ENCODE measurements around the gene MIDN.

MIDN gene

DNA sequence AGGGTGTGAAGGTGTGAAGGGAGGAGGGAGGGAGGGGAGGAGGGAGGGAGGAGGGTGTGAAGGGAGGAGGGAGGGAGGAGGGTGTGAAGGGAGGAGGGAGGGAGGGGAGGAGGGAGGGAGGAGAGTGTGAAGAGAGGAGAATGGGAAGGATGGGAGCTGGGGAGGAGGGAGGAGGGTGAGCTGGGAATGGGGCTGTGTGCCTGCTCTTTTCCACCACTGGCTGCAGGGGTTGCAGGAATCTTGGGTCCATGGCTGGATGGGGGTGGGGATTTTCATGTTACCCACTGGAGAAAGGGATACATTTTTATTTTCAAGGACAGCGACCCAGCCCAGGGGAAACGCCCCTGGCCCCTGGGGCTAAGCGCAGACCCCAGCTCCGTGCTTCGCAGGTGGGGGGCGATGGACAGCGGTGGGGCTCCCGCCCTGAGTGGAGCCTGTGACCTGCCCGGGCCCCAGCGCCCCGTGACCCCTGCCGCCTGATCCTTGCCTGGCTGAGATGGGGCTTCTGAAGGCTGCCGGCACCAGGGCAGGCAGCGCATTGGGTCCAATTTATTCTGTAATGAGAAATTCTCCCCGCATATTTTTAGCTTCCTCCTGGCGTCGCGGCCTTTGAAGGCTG lies 34.3 kb downstream of the MIDN start:
- ATAC-seq (no peak), DNase-seq (no peak)

DNA sequence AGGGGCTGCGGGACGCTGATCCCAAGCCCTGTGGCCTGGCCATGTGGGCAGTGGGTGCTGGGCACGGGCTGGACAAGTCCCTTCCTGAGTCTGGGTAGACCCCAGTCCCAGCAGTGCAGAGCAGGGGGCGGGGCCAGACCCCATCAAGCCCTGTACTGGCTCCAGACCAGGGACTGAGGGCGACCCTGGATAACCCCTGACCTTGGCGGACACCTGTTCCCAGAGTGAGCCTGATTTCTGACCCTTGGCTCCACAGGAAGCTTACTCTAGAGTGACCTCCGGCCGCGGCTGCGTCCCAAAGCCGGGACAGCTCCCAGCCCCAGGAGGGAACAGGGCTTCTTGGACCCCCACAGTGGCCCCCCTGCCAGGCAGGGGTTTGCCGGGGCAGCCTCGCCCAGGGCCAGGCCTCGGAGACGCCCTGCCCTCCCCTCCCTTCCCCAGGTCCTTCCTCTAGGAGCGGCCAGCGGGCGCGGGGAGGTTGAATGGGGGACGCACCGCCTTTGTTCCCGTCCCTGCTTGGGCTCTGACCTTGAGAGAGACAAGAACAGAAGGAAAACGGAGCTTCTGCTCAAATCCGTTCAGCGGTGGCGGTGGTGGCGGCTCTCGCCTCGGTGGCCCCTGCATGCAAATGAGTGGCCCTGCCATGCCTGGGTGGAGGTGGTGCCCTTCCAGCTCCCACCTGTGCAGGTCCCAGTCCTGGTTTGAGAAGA lies 35.0 kb downstream of the MIDN start:
- no peak for DNase-seq
- ATAC-seq = no peak

DNA sequence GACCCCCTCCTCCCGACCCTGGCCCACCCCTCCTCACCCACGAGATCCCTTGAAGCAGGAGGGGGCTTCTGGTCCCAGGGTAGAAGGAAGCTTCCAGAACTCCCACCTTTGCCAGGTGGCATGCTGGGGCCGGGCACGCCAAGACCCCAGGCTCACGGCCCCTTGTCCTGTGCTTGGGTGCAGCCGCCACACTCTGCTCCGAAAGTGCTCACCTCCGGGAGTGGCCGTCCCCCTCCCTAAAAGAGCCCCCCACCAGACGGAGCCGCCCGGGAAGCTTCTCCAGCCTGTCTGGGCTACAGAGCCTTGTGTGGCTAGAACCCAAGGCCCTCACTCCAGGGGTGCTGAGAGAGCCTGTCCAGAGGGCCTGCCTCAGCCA lies 35.5 kb downstream of the MIDN start:
- ATAC-seq = no peak
- DNase-seq = no peak

DNA sequence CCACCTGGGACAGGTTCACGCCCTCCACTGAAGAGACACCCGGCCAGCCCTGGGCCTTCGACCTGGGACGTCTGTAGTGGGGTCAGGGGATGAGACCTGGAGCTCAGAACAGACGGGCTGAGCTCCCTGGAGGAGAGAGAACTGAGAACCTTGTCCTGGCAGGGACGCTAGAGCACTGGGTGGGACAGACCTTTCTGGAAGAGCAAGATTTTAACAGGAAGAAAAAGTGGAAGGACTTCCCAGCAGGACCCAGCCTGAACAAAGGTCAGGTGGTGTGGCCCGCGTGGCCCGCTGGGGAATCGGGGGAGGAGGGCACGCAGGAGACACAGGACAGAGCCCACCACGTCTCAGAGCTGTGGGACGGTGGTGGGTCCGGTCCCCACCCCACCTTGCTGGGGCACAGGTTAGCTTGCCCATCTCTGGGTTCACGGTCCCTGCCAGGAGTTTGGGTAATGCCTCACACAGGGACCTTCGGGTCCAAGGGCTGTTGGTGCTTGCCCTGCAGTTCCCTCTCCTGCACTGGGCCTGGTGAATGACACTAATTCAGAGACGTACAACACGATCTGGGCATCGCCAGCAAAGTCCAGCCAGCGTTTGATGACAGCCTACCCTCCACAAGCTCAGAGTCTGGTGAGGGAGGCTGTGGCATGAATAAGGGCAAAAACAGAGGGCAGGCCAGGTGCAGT lies 36.1 kb downstream of the MIDN start:
- ATAC-seq = no peak
- DNase-seq = no peak

DNA sequence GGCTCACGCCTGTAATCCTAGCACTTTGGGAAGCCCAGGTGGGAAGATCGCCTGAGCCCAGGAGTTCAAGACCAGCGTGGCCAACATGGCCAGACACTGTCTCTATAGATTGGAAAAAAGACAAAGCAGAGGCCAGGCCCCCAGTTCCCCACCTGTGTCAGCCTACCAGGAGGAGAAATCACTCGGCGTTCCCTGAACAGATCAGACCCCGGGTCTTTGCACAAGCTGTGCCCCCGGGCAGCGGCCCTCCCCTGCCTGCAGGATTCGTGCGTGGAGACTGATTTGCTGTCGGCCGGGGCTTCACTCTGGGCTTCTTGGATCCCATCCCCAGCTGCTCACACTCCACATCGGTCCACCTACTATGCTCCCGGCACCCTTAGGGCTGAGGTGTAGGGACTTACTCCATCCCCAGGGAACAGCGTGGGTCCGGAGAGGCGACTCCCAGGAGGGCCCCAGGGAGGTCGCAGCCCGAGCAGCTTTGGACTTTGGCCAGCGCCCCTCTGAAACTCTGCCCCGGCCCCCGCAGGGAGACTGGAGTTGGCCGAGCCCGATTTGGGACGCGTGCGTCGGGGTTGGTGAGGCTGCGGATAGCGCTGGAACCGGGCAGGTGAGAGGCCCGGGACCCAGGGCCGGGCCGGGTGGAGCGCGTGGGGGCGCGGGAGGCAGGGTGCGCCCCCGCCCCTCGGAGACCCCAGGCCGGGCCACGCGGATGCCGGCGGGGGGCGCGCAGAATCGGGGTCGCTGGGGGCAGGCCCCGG lies 36.8 kb downstream of the MIDN start:
- no peak for DNase-seq
- no peak for ATAC-seq

DNA sequence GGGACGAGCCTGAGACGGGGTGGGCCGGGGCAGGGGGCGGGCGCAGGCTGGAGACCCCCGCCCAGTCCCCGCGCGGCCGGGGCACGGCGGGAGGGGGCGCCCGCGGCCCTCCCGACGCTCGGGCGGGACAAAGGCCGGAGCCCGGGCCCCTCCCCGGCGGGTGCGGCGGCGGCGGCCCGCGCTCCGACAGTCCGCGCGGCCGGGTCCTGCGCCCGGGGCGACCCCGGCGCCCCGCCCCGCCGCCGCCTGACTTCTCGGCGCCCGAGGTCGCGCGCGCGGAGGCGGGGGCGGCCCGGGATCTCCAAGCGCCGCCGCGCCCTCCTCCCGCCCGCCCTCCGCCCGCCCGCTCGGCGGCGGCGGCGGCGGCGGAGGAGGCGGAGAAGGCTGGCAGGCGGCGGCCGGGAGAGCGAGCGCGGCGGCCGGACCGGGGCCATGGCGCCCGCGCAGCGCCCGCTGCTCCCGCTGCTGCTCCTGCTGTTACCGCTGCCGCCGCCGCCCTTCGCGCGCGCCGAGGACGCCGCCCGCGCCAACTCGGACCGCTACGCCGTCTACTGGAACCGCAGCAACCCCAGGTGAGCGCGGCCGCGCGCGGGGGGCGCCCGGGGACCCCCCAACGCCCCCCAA lies 37.5 kb downstream of the MIDN start, which contains the start of gene EFNA2:
EFNA2 (plus strand) TSS at position 137 of the 624 bp plus-strand sequence; CDS start at position 433, 296 bp downstream.
- ATAC-seq = no peak
- DNase-seq = no peak

DNA sequence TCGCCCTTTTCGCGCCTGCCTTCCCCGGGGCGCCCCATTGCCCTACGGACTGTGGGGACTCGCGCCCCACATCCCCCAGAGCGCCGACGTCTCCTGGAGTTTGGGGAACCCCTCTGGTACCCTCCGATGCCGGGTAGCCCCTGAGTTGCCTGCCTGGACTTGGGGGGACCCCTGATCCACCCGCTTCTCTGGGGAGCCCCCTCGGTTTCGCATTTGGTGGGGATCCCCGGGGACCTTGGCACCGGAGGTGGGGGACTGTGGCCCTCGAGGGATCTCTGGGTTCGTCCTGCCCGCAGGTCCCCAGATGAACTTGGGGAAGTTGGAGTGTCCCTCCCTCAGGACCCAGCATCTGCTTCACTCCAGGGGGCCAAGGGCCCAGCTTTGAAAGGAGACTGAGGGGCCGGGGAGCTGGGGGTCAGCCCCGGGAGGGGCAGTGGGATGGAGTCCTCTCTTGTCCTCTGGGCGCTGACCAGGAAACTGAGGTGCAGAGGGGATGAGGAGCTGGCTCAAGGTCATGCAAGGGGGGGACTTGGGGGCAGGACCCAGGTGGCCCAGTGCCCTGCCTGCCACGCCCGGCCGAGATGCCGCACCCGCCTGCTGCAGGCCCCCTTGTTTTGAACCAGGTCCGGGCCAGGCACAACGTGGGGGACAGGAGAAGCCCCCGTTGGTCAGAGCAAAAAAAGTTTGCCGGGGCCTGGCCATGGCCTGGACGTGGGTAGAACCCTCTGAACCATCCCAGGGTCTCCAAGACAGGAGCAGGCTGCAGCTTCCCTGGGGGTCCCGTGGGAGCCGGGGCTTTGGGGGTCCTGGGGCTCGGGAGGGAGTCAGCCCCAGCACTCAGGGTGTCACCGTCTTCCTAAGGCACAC lies 38.3 kb downstream of the MIDN start:
- ATAC-seq (no peak), DNase-seq (no peak)

DNA sequence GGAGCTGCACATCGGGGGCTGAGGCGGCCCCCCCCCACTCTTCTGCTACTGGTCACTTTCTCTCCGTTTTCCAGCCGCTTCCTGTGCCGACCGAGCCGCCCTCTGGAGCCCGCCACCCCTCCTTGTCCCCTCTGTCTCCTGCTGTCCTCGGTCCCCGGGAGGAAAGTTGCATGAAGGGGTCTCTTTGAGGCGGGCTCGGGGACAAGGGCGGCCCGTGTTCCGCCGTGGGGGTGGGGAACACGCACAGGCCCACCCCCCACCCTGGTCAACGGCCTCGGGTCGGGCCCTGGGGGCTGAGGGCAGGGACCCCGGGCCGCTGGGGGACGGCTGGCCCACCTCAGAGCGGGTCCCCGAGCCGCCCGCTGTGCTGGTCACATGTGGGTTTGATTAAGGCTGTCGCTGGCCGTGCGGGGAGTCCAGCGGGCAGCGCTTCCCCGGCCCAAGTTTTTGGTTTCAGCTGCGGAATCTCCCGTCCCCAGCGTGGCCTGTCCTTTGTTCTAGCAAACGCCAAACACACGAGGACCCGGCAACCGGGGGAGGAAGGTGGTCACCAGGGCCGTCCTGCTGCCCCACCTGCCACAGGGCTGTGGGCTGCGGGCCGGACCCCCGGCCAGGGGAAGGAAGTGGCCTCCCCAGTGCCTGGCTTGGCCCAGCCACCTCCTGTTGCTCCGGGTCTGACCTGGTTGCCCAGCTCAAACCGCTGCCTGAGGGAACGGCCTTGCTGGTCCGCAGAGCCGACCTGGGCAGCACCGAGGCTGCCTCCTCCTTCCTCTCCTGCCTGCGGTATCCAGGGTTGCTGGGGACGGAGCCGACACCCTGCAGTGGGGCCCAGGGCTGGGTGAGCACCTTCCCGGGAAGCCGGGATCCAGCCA lies 39.2 kb downstream of the MIDN start:
- ATAC-seq = no peak
- DNase-seq = no peak

DNA sequence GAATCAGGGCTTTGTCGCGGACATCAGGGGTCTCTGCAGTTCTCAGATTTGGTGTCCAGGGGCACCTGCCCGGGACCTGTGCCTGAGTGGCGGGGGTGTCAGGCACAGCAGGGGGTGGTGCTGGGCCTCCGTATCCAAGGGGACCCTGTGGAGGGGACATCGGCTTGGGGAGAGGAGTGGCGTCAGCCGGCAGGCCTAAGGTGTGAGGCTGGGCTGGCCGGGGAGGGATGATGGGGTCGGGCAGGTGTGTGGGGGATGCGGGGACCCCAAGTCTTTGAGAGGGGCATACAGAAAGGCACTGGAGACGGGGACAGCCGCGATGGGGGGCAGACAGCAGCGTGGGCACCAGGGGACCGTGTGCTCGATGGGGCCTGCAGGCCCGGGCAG lies 39.8 kb downstream of the MIDN start:
- DNase-seq (no peak), ATAC-seq (no peak)

DNA sequence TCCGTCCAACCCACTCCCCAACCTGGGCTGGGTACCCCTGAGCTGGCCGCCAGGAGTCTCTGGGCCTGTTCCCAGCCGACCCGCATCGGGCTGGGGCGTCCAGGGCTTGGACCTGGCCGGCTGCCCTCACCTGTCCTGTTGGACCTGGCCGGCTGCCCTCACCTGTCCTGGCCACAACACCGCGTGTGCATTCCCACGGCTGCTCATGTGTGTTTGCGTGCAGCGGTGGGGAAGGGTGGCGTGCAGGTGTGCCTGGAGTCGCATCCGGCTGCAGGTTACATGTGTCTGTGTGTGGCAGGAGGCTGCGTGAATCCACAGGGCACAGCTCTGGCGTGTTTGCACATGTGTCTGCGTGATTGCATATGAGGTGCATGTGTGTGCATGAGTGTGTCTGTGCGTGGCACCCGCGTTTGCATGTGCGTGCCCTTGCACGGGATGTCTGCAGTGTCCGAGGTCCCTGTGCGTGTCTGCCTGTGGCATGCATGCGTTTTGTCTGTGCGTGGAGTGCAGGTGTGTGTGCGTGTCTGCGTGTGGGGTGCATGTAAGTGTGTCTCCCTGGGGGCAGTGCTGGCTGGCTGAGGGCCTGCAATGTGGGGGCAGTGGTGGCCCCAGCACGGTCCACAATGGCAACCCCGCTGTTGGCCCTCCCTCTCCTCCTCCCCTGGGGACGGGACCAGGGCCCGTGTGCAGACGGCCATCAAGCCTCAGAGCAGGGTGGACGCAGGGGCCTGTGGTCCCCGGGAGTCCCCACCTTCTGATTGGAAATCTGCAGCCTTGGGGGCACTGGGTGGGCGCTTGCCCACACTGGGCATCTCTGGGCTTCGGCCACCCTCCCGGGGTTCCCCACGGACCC lies 40.7 kb downstream of the MIDN start:
- DNase-seq (no peak), ATAC-seq (peak; percentile 12)

DNA sequence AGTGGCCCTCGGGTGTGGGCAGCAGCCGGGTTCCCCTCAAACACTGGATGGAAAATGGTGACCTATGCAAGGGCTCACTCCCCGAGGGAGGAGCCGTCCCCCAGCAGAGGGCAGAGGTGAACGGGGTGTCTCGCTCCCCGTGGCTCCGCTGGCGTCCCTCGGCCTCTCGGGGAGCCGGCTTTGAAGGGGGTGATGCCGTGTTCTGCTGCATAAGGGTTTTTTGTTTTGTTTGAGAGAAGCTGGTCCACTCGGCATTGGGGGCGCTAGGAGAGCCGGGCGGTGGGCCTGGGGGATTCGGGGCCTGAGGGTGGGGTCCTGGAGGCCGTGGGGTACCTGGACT lies 41.3 kb downstream of the MIDN start:
- no peak for ATAC-seq
- no peak for DNase-seq

DNA sequence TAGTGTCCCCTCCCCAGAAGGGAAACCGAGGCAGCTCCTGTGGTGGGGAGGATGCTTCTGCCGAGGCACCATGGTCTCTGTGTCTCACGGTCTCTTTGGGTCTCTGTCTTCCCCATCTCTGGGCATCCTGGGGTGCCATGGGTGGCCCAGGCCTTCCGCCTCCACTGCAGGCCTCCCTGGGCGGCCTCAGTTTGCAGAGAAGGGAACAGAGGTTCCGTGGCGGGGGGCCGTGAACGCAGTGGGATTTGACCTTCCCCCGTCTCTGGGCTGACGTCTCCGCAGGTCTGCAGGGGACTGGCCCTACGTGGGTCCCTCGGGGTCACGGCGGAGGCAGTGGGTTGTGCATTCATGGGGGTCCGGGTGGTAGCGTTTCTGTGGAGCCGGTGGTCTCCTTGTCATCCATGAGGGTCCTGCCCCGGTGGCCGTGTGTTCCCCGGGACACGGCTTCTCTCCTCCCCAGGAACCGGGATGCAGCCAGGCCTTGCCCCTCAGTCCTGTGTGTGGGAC lies 41.9 kb downstream of the MIDN start:
- ATAC-seq (no peak), DNase-seq (no peak)

DNA sequence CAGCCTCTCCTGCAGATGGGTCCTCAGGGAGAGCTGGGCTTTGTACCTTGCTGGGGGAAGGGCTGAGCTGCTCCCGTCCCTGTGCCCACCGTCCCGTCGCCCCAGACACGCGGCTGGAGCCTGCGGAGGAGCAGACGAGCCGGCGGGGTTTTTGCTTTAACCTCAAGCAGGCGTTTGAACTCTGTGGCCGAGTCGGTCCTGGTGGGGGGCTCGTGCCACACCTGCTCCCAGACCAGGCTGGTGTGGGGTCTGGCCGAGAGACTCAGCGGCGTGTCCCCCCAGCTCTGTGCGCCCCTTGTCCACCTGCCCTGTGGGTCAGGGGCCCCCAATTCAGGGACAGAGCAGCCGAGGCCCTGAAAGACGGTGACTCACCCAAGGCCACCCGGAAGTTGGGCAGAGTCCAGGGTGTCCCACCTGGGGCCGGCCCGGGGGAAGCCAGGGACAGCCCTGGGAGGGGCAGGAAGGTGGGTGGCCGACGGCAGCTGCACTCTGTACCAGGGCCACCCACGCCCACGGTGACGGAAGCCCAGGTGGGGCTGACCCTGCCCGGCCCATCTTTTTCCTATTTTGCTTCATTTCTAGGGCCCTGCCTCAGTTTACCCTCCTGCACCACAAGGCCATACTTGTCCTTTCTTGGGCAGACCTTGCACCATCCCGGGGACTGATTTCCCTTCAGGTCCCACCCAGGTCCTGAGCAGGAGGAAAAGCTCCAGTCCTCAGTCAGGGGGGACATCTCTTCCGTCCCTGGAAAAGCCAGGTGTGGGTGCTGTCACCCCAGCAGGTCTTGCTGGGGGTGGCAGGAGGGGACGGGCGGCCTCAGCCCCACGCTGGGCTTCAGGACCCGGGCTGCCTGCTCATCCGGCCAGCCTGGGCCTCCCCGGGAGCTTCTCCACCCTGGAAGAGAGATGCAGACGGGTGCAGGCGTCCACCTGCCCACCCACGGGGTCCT lies 42.6 kb downstream of the MIDN start:
- no peak for ATAC-seq
- no peak for DNase-seq

DNA sequence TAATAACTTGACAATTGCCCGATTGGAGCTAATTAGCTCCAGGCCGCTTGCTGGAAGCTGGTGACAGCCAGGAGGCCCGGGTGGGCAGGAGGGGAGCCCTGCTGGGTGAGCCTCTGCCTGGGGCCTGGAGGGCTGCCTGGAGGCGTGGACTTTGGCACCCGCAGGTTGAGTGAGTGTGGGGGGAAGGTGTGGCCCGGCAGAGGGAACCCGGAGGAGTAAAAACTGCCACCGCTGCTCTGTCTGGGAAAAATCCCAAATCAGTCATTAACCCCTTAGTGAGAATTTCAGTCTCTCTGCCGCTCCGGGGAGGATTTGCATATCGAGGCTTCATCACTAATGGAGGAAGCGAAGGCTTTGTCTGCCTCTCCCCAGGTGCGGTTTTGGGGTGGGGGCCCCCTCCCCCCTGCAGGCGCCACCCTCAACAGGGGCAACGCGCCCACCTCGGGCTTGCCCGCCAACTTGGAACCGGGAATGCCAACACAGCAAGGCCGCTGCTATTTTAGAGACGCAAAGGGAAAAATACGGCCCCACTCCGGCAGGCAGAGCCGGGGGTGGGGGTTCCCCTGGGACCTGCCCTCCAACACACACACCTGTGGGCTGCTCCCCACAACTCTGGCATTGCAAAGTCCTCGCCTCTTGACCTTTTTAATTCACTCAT lies 43.5 kb downstream of the MIDN start:
- ATAC-seq (no peak), DNase-seq (no peak)

DNA sequence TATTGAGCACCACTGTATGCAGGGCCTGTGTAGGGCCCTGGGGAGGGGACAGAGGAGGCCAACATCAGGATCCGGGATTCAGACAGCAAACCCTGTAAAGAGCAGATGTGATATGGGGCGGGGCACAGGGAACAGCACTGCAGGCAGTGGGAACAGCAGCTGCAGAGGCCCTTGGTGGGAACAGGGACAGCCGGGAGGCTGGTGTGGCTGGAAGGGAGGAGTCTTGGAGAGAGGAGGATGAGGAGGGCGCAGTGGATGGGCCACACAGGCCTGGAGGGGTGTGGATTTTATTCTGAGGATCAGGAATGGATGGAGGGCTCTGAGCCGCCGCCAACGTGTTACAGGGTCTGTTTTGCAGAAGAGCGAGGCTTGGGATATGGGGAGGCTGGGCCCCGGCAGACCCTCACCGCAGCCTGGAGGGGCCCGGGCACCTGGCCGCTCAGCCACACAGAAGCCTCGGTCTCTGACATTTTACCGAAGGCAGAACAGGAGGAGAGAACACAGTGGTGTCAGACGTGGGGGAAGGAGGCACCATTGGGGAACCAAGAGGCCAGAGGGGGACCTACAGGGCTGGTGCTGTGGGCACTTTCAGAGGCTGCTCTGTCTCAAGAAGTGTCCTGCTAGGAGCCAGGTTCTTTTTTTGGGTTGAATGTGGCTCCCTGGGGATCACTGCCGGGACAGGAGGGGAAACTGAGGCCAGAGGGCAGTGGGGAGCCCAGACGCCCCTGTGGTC lies 44.2 kb downstream of the MIDN start:
- ATAC-seq (no peak), DNase-seq (no peak)

DNA sequence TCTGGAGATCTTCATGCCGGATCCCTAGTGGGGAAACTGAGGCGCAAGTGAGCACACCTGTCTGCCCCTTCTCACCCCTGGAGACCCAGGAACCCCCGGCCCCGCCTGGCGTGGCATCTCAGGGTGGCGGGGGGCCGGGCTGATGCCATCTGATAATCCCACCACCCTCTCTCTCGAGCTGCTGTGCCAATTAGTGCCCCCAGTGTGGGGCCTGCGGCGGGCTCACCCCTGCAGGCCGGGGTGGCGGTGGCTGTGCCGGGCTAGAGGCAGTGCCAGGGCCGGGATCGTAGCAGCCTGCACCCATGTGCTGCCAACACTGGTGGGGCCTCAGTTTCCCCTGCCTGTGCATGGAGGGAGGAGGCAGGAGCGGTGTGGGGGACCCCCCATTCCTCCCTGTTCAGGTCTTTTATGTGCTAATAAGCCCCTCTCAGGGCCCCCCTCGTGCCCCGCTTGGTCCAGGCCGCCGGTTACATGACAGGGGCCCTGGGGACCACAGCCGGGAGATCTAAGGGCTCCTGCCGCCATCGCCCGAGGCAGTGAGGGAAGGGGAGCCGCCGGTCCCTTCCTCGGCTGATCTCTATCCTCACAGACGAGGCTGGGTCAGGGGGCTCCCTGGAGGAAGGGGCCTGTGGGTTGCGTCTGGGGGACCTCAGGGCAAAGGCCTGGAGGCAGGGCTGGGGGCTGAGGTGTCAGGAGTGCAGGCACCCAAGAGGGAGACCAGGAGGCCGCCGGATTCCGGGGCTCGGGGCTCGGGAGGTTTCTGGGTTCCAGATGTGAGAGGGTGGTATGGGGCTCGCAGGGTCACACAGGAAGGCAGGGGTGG lies 45.6 kb downstream of the MIDN start:
- ATAC-seq (no peak), DNase-seq (no peak)

Measured in stimulated activated naive CD8-positive, alpha-beta T cell treated with anti-CD3 and anti-CD28 coated beads, Interleukin-15, Interleukin-2, amounts not matched to agents 100 U/mL and 50 U/mL, for 24 hours (primary cell).